H1 (cell line): Measurements from ENCODE around the gene MKNK2. TPM values are rescaled to one million over a fixed set of nuclear protein-coding genes. Genes with fewer than 3 reads are reported as not detected.

Experiments
- CTCF ChIA-PET: fragments of 300-600 bp; sonication (Branson Sonifier 250); formaldehyde crosslinking; loops from one replicate; lab custom pipeline; 2021; ENCODE audit not compliant: partially characterized antibody; lab: Charles Lee
- POLR2A ChIA-PET: fragments of 300-600 bp; sonication (Branson Sonifier 250); formaldehyde crosslinking; loops from one replicate; lab custom pipeline; 2021; ENCODE audit warnings: inconsistent platforms; ENCODE audit not compliant: partially characterized antibody; lab: Charles Lee
- DNase-seq, 2 experiments: peaks; one replicate each; pipeline versions ENCODE4 v3.0.0 to v3.0.0-alpha.2; 2010 to 2022; ENCODE audit warnings: low spot score in 2 of 2, low read depth in 1 of 2, mixed read lengths in 1 of 2
- FAIRE-seq: peaks from 2 replicates; lab custom pipeline; 2011; peaks lifted over from hg19 to GRCh38; lab: Jason Lieb, UNC
- H2AFZ ChIP-seq: 2 replicates; pipeline ENCODE4 v1.8.1; 2012; ENCODE audit warnings: low read length, inconsistent platforms
- H2AK5ac ChIP-seq: 2 replicates; pipeline ENCODE4 v1.6.1; 2013; ENCODE audit warnings: low read depth, low read length
- H2BK120ac ChIP-seq: replicated peaks from 2 replicates; pipeline ENCODE3; 2013; ENCODE audit warnings: low read depth, low read length, inconsistent platforms
- H2BK12ac ChIP-seq: 2 replicates; pipeline ENCODE4 v1.6.1; 2013; ENCODE audit warnings: low read depth, low read length
- H2BK15ac ChIP-seq: 2 replicates; pipeline ENCODE4 v1.6.1; 2013; ENCODE audit warnings: low read length
- H2BK20ac ChIP-seq: 2 replicates; pipeline ENCODE4 v1.6.1; 2013; ENCODE audit warnings: low read length
- H2BK5ac ChIP-seq: 2 replicates; pipeline ENCODE4 v1.6.1; 2013; ENCODE audit warnings: low read depth, low read length
- H3K14ac ChIP-seq: 2 replicates; pipeline ENCODE4 v1.6.1; 2013; ENCODE audit warnings: inconsistent platforms; ENCODE audit not compliant: insufficient read length
- H3K18ac ChIP-seq: 2 replicates; pipeline ENCODE4 v1.6.1; 2013; ENCODE audit warnings: low read length; ENCODE audit errors: extremely low read depth
- H3K23ac ChIP-seq: 2 replicates; pipeline ENCODE4 v1.6.1; 2013; ENCODE audit warnings: inconsistent platforms; ENCODE audit not compliant: insufficient read length
- H3K23me2 ChIP-seq: 2 replicates; pipeline ENCODE4 v1.6.1; 2013; ENCODE audit warnings: low read depth, low read length
- H3K27ac ChIP-seq: 2 replicates; pipeline ENCODE4 v1.6.1; 2011; ENCODE audit warnings: low read depth, low read length, inconsistent platforms
- H3K27me3 ChIP-seq, 4 experiments: replicated peaks in 1 of 4; 1 replicate in 1 of 4; 2 replicates in 3 of 4; pipeline versions ENCODE4 v1.6.1 to v1.8.1; 2011 to 2013; ENCODE audit warnings: low read length in 3 of 4, mild to moderate bottlenecking in 3 of 4, inconsistent platforms in 2 of 4, mixed read lengths in 2 of 4, moderate library complexity in 1 of 4; ENCODE audit not compliant: control insufficient read depth in 3 of 4, insufficient read depth in 3 of 4; ENCODE audit errors: extremely low read depth in 1 of 4
- H3K36me3 ChIP-seq, 4 experiments: 2 replicates each; pipeline versions ENCODE4 v1.6.1 to v1.8.1; 2011 to 2013; ENCODE audit warnings: mild to moderate bottlenecking in 4 of 4, low read length in 3 of 4, moderate library complexity in 2 of 4, control low read depth in 1 of 4, inconsistent platforms in 1 of 4; ENCODE audit not compliant: insufficient read depth in 4 of 4, control insufficient read depth in 2 of 4
- H3K4ac ChIP-seq: replicated peaks from 2 replicates; pipeline ENCODE3; 2013; ENCODE audit warnings: low read length, low read depth, mixed read lengths, inconsistent platforms; ENCODE audit not compliant: insufficient read length
- H3K4me1 ChIP-seq, 4 experiments: replicated peaks in 1 of 4; 1 replicate in 1 of 4; 2 replicates in 3 of 4; pipeline versions ENCODE4 v1.6.1 to v1.8.1; 2011 to 2013; ENCODE audit warnings: low read length in 3 of 4, inconsistent platforms in 2 of 4, mixed read lengths in 1 of 4; ENCODE audit not compliant: insufficient read depth in 4 of 4, control insufficient read depth in 3 of 4
- H3K4me2 ChIP-seq, 2 experiments: 2 replicates each; pipeline versions ENCODE4 v1.6.1 to v1.8.1; 2011 to 2013; ENCODE audit warnings: low read depth in 2 of 2, low read length in 2 of 2, control low read depth in 1 of 2, inconsistent platforms in 1 of 2, mild to moderate bottlenecking in 1 of 2; ENCODE audit not compliant: insufficient read depth in 1 of 2
- H3K4me3 ChIP-seq, 4 experiments: fragments of 200-600, 300-600 bp in 1 of 4; sonication (generic), shearing (Covaris generic), sonication (Bioruptor Twin) in 1 of 4; 2 replicates each; pipeline versions ENCODE4 v1.5.1 to v1.8.1; 2011 to 2016; ENCODE audit warnings: low read length in 4 of 4, low read depth in 3 of 4, control low read depth in 2 of 4, inconsistent platforms in 2 of 4, mild to moderate bottlenecking in 2 of 4, mixed read lengths in 1 of 4, moderate library complexity in 1 of 4; ENCODE audit not compliant: insufficient read depth in 2 of 4; ENCODE audit errors: extremely low read depth in 1 of 4
- H3K56ac ChIP-seq: replicated peaks from 2 replicates; pipeline ENCODE3; 2013; ENCODE audit warnings: low read depth, mild to moderate bottlenecking, mixed read lengths, low read length, inconsistent platforms; ENCODE audit not compliant: insufficient read length
- H3K79me1 ChIP-seq: 2 replicates; pipeline ENCODE4 v1.6.1; 2013; ENCODE audit warnings: low read depth, low read length, control low read depth
- H3K79me2 ChIP-seq, 2 experiments: 2 replicates each; pipeline versions ENCODE4 v1.6.1 to v1.8.1; 2012 to 2013; ENCODE audit warnings: low read length in 2 of 2, mild to moderate bottlenecking in 2 of 2, inconsistent platforms in 1 of 2; ENCODE audit not compliant: insufficient read depth in 2 of 2, control insufficient read depth in 1 of 2
- H3K9ac ChIP-seq, 4 experiments: replicated peaks in 1 of 4; 1 replicate in 1 of 4; 2 replicates in 3 of 4; pipeline versions ENCODE4 v1.6.1 to v1.8.1; 2011 to 2013; ENCODE audit warnings: low read depth in 3 of 4, low read length in 3 of 4, control low read depth in 2 of 4, mild to moderate bottlenecking in 2 of 4, moderate library complexity in 2 of 4, inconsistent platforms in 1 of 4; ENCODE audit errors: extremely low read depth in 1 of 4
- H3K9me3 ChIP-seq, 2 experiments: 2 replicates each; pipeline versions ENCODE4 v1.6.1 to v1.8.1; 2012 to 2013; ENCODE audit warnings: mild to moderate bottlenecking in 2 of 2, moderate library complexity in 2 of 2, control low read depth in 1 of 2, inconsistent platforms in 1 of 2, low read depth in 1 of 2, low read length in 1 of 2, mixed read lengths in 1 of 2; ENCODE audit not compliant: insufficient read depth in 2 of 2
- H4K20me1 ChIP-seq, 2 experiments: replicated peaks in 1 of 2; 2 replicates each; pipeline versions ENCODE3 to v1.8.1; 2011 to 2013; ENCODE audit warnings: inconsistent platforms in 2 of 2, low read length in 2 of 2, mild to moderate bottlenecking in 1 of 2; ENCODE audit not compliant: insufficient read depth in 2 of 2, control insufficient read depth in 1 of 2
- H4K5ac ChIP-seq: 2 replicates; pipeline ENCODE4 v1.6.1; 2013; ENCODE audit warnings: low read length, low read depth, mixed read lengths, inconsistent platforms; ENCODE audit not compliant: insufficient read length
- H4K8ac ChIP-seq: 2 replicates; pipeline ENCODE4 v1.8.0; 2013; ENCODE audit warnings: mild to moderate bottlenecking, moderate library complexity, low read length, inconsistent platforms; ENCODE audit not compliant: insufficient read depth; ENCODE audit errors: extremely low read depth
- H4K91ac ChIP-seq: replicated peaks from 2 replicates; pipeline ENCODE3; 2013; ENCODE audit warnings: low read length, mixed read lengths, inconsistent platforms; ENCODE audit not compliant: insufficient read length
- BRCA1 ChIP-seq: IDR thresholded peaks from 2 replicates; pipeline ENCODE4 v1.6.1; 2012; ENCODE audit warnings: low read depth, low read length, improper control_type of control experiment
- EZH2 ChIP-seq: fragments of 200-600 bp; sonication (generic); IDR thresholded peaks from 2 replicates; pipeline ENCODE4 v1.7.1; 2012; ENCODE audit warnings: low read depth, mild to moderate bottlenecking, moderate library complexity, low read length, inconsistent platforms; ENCODE audit not compliant: severe bottlenecking
- FOSL1 ChIP-seq: IDR thresholded peaks from 2 replicates; pipeline ENCODE4 v1.6.1; 2011; ENCODE audit warnings: mild to moderate bottlenecking, low read depth, low read length, moderate library complexity; ENCODE audit not compliant: insufficient read depth
- HDAC2 ChIP-seq, 2 experiments: fragments of 300-600 bp in 1 of 2; sonication (generic) in 1 of 2; IDR thresholded peaks; 2 replicates each; pipeline ENCODE4 v1.6.1; 2011 to 2012; ENCODE audit warnings: low read depth in 2 of 2, low read length in 2 of 2, mild to moderate bottlenecking in 2 of 2, moderate library complexity in 2 of 2, borderline replicate concordance in 1 of 2, inconsistent platforms in 1 of 2
- KDM4A ChIP-seq: IDR thresholded peaks from one replicate; pipeline ENCODE4 v1.7.1; 2012; ENCODE audit warnings: low read depth, mild to moderate bottlenecking, moderate library complexity, low read length, inconsistent platforms; ENCODE audit not compliant: severe bottlenecking
- NANOG ChIP-seq: IDR thresholded peaks from 2 replicates; pipeline ENCODE4 v1.6.1; 2011; ENCODE audit warnings: low read length, low read depth, mild to moderate bottlenecking, inconsistent platforms; ENCODE audit not compliant: insufficient read depth, poor library complexity, severe bottlenecking
- POU5F1 ChIP-seq: IDR thresholded peaks from 2 replicates; pipeline ENCODE4 v1.6.1; 2011; ENCODE audit warnings: low read depth, mild to moderate bottlenecking, low read length, moderate library complexity
- RFX5 ChIP-seq: IDR thresholded peaks from 2 replicates; pipeline ENCODE4 v1.6.1; 2011; ENCODE audit warnings: low read depth, low read length, improper control_type of control experiment, borderline replicate concordance
- SIN3A ChIP-seq, 2 experiments: IDR thresholded peaks in 1 of 2; conservative IDR thresholded peaks in 1 of 2; 2 replicates each; pipeline ENCODE4 v1.6.1; 2011 to 2012; ENCODE audit warnings: low read length in 2 of 2, improper control_type of control experiment in 1 of 2, low read depth in 1 of 2, mild to moderate bottlenecking in 1 of 2
- USF2 ChIP-seq: IDR thresholded peaks from 2 replicates; pipeline ENCODE4 v1.6.1; 2011; ENCODE audit warnings: low read length, improper control_type of control experiment
- YY1 ChIP-seq: IDR thresholded peaks from 2 replicates; pipeline ENCODE4 v1.6.1; 2011; ENCODE audit warnings: low read depth, mild to moderate bottlenecking, low read length
- WGBS, 2 experiments: shearing (Covaris generic) in 1 of 2; methylation state at CpG; one replicate each; pipeline versions ENCODE4 v1.1.6 to v1.1.7; 2013 to 2015; ENCODE audit warnings: low lambda C conversion rate in 2 of 2, mixed read lengths in 2 of 2, inconsistent platforms in 1 of 2, low coverage in 1 of 2, missing lambda C conversion rate in 1 of 2; ENCODE audit not compliant: insufficient replicate concordance in 2 of 2, insufficient coverage in 1 of 2, insufficient read length in 1 of 2; ENCODE audit errors: extremely low coverage in 1 of 2, missing lambda C conversion rate in 1 of 2; 5-methylcytosine and 5-hydroxymethylcytosine counted together
- polyA plus RNA-seq, 7 experiments: library from polyadenylated mRNA; depleted of rRNA in 3 of 7; stranded (reverse) in 5 of 7; unstranded in 2 of 7; fragments of >200 nt in 5 of 7; fragments of 200-250 nt in 2 of 7; gene quantifications; 1 replicate in 5 of 7; 2 replicates in 1 of 7; 4 replicates in 1 of 7; pipeline versions ENCODE4 v1.2.1 to v1.2.3, GENCODE V29; 2011 to 2013; ENCODE audit warnings: missing spikeins in 2 of 7, mixed read lengths in 2 of 7
- total RNA-seq: library from RNA; stranded (reverse); fragmentation: NEBNext Ultra II Directional; extraction: Animal tissue kit (Norgen Biotek cat#: 25700); gene quantifications from 2 replicates; pipeline ENCODE4 v1.2.1, GENCODE V29; 2021

Gene MKNK2
- total and polyA plus RNA-seq, 2 of the 8 experiments (the other 6 are each of a cell fraction or from before 2014, with no cell fraction given), result 163 to 166 TPM

- Histone ChIP-seq H3K27me3 (no peaks in the 10 kb centered on the region), H3K4ac (no peak overlapping the region), H3K79me2 (no peaks in the 10 kb centered on the region), H3K23ac (no peak overlapping the region), H2BK20ac (no peak overlapping the region), H3K23me2 (peaks cover 5% of the 10 kb centered on the region; the same call in 1 of the 2 replicates), H2BK12ac (peak overlapping the region; percentile 63; the same call in 1 of the 2 replicates), H3K18ac (no peak overlapping the region), H4K8ac (peak overlapping the region; percentile 89), H2AFZ (no peak overlapping the region), H3K27ac (no peak overlapping the region), H3K9ac (0 out of 7 replicates have a peak overlapping the region, but pooled peaks of 1 of the 4 experiments have one; percentile 75), H2AK5ac (no peak overlapping the region), H2BK5ac (peak overlapping the region; percentile 76; the same call in 1 of the 2 replicates), H3K4me2 (peak overlapping the region; percentile 76 to 97), H3K4me3 (peak overlapping the region in 1 of 4 experiments; percentile 68; a peak in 2 of 8 replicates), H4K20me1 (no peaks in the 10 kb centered on the region), H4K5ac (peak overlapping the region; percentile 18), H4K91ac (peak overlapping the region; percentile 97), H3K9me3 (no peaks in the 10 kb centered on the region), H3K4me1 (peaks cover 4 to 26% (median 18%) of the 10 kb centered on the region in 4 experiments), H3K14ac (no peak overlapping the region), H3K56ac (peak overlapping the region; percentile 33), H3K79me1 (no peaks in the 10 kb centered on the region), H2BK120ac (no peak overlapping the region), H3K36me3 (no peaks in the 10 kb centered on the region), H2BK15ac (no peak overlapping the region; the same call in 1 of the 2 replicates)
- POLR2A ChIA-PET, result interaction anchor here (0.7 to 6.9 kb wide), 5 partner anchors 11 to 134 kb away, joined by 3 to 74 read pairs (median 3); partner anchors contain the start of gene MKNK2
- DNase-seq, result no peak
- CTCF ChIA-PET, result interaction anchor here (0.6 to 2.0 kb wide), 10 partner anchors 11 to 297 kb away, joined by 3 to 7 read pairs (median 4); partner anchors contain the start of gene MKNK2
- WGBS, 2 experiments, result 83% methylated on average over 10 of the region's 10 CpGs; no CpG with 5 or more reads in 1 of the 2 experiments
- FAIRE-seq, result no peak
- no peak for TF ChIP-seq BRCA1
- no peak for TF ChIP-seq SIN3A (conservative IDR thresholded peaks at IDR 0.05 in 1 of 2, IDR thresholded peaks at IDR 0.05 in 1 of 2; ENCODE audit: low read depth in 1 of 2, low read length in 2 of 2)
- TF ChIP-seq POU5F1, result no peak
- TF ChIP-seq KDM4A, result no peak
- no peak for TF ChIP-seq EZH2
- no peak for TF ChIP-seq YY1
- no peak for TF ChIP-seq HDAC2 (IDR thresholded peaks at IDR 0.05; ENCODE audit: borderline replicate concordance in 1 of 2, low read depth in 2 of 2, low read length in 2 of 2)
- no peak for TF ChIP-seq FOSL1
- no peak for TF ChIP-seq RFX5
- no peak for TF ChIP-seq NANOG
- no peak for TF ChIP-seq USF2
These were observed 11.3 kb upstream of the MKNK2 start for GRCh38 chr19:2062389-2062729.
